Measurements from ENCODE around the gene PLEKHH1. TPM values are rescaled to one million over a fixed set of nuclear protein-coding genes. Genes with fewer than 3 reads are reported as not detected.
"Not testable (repeated sequence)": the region's sequence is repeated elsewhere in the genome, so short reads cannot be mapped to it uniquely, and the experiment has no call there.

PLEKHH1 gene
- total RNA-seq, 1 donor, result 0.45 TPM

- no peak for TF ChIP-seq CTCF (IDR thresholded peaks at IDR 0.05; ENCODE audit: insufficient read depth, low read length)
- no peak for DNase-seq (ENCODE audit: low read depth)
- H3K4me3 ChIP-seq (ENCODE audit: low read depth, low read length), result no peak overlapping the region
Observed at GRCh38 chr14:67537736-67538135, 4.6 kb downstream of the PLEKHH1 start.

GRCh38 chr14:67538501-67538900, 5.4 kb downstream of the PLEKHH1 start:
- no peak for TF ChIP-seq CTCF (IDR thresholded peaks at IDR 0.05; ENCODE audit: insufficient read depth, low read length)
- H3K4me3 ChIP-seq (ENCODE audit: low read depth, low read length), result no peak overlapping the region
- no peak for DNase-seq (ENCODE audit: low read depth)

- no peak for TF ChIP-seq CTCF (IDR thresholded peaks at IDR 0.05; ENCODE audit: insufficient read depth, low read length)
- no peak overlapping the region for H3K4me3 ChIP-seq (ENCODE audit: low read depth, low read length)
- DNase-seq (ENCODE audit: low read depth), result no peak
Observed at GRCh38 chr14:67539116-67539515, 6.0 kb downstream of the PLEKHH1 start.

GRCh38 chr14:67541448-67542387, 8.6 kb downstream of the PLEKHH1 start:
- TF ChIP-seq CTCF (IDR thresholded peaks at IDR 0.05; ENCODE audit: insufficient read depth, low read length), result no peak
- no peak overlapping the region for H3K4me3 ChIP-seq (ENCODE audit: low read depth, low read length)
- DNase-seq (ENCODE audit: low read depth), result no peak

- H3K4me3 ChIP-seq (ENCODE audit: low read depth, low read length); DNase-seq (ENCODE audit: low read depth): not testable (repeated sequence)
Observed at GRCh38 chr14:67542620-67543019, 9.5 kb downstream of the PLEKHH1 start.

- H3K4me3 ChIP-seq (ENCODE audit: low read depth, low read length), result no peak overlapping the region
- TF ChIP-seq CTCF (IDR thresholded peaks at IDR 0.05; ENCODE audit: insufficient read depth, low read length), result no peak
- no peak for DNase-seq (ENCODE audit: low read depth)
Observed at GRCh38 chr14:67544590-67544989, 11.5 kb downstream of the PLEKHH1 start.

GRCh38 chr14:67547224-67547780, 14.2 kb downstream of the PLEKHH1 start:
- no peak for TF ChIP-seq CTCF (IDR thresholded peaks at IDR 0.05; ENCODE audit: insufficient read depth, low read length)
- H3K4me3 ChIP-seq (ENCODE audit: low read depth, low read length), result no peak overlapping the region
- no peak for DNase-seq (ENCODE audit: low read depth)
